HG02840 (cell line): Measurements from ENCODE around the gene MYLK.

ENCODE experiments used
- ATAC-seq: cut with Tn5 transposase; IDR thresholded peaks from one replicate; pipeline ENCODE4 v1.9.1; 2021; ENCODE audit warnings: mild to moderate bottlenecking, moderate library complexity, moderate number of reproducible peaks; ENCODE audit not compliant: unreplicated experiment, low FRiP score

The MYLK gene

DNA sequence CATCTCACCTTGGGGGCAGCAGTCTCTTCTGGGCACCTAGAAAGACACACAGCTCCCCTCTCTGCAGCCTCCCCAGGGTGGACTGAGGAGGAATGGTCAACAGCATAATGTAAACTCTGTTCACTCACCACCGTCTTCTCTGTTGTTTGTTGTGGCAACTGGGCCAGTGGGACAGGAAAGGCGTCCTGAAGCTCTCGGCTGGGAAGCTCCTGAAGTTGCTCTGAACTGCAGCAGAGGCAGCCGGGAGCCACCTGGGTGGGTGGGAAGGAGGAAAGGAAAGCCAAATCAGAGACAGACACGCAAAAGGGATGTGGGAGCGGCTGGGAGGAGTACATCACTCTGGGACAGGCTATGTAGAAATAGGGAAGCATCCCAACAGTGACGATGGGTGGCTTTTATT is 52.7 kb downstream of the MYLK start:
- ATAC-seq, result no peak

DNA sequence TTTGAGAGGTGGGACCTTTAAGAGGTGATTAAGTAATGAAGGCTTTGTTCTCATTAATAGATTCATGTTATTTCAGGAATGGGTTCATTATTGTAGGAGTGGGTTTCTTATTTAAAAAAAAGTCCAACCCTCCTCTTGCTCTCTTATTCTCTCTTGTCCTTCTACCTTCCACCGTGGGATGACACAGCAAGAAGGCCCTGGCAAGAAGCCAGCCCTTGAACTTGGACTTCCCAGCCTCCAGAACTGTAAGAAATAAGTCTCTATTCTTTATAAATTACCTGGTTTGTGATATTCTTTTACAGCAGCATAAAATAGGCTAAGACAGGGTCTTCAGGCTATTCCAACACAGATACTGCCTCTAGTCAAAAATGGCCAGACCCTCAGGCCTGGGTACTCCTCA is 62.2 kb downstream of the MYLK start:
- ATAC-seq, result no peak

DNA sequence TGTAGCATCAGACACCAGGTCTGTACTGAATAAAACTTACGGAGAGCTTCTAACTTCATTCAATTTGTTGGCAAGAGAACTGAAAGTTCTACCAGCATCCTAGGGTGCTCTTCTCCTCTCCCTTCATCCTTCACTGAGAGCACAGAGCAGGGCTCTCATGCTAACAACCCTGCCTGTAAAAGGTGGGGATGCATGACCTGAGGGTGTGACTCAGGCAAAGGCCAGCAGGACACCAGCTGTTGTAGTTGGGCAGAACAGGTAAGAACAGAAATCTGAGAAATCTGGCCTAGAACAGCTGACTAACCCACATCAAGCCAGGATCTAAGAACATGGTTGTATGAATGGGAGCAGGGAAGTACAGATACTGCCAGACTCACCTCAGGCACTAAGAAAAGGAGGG is 64.2 kb downstream of the MYLK start:
- no peak for ATAC-seq

DNA sequence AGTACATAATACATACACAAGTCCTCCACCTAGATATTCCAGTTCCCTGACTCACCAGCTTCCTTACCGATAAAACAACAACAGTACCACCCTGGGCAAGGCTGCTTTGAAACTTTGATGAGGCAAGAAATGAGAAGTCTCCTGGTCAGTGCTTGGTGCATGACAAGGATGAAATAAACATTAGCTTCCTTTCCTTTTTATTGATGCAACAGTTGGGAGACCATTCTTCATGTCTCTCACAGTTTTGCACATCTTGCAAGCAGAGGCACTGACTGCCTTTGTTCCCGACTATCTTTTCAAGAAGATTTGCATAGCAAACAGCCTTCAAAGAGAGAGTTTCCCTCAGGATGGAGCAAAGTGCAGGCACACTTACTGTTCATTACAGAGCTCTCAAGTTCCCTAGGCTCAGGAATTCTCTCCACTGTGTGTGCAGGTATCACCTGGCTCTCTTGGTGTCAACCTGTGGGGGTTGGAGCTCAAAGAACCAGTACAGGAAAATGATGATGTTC is 65.2 kb downstream of the MYLK start:
- ATAC-seq, result no peak

DNA sequence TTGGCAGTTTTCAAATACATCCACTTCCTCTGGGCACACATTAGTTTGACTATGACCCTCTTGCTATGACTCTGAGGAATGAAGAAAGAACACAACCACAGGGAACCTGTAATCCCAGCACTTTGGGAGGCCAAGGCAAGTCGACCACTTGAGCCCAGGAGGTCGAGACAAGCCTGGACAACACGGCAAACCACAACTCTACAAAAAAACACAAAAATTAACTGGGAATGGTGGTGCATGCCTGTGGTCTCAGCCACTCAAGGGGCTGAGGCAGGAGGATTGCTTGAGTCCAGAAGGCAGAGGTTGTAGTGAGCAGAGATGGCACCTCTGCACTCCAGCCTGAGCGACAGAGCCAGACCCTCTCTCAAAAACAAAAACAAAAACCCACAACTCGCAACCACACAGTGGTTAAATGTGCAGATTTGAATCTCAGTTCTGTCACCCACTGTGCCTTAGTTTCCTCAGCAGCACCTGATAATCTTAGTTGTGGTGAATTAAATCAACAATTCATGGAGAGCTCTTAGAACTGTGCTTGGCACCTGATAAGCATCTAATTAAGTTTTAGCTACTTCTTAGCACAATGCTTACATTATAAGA is 65.7 kb downstream of the MYLK start:
- no peak for ATAC-seq

DNA sequence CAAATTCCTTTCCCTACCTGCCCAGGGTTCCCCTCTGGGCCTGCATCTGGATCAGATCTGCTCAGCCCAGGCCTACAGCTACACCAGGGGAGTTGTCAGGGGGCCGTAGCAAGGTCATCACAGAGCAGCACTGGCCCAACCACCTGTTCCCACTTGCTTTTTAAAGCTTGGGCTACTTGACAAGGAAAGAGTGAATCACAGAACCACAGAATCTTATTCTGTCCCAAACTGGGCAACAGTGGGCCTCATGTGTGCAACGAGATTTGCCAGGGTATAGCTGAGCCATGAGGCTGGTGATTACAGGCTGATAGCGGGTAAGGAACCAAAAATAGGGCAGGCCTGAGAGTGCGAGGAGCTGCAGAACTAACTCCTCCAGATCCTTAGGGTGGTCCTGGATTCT is 66.7 kb downstream of the MYLK start:
- no peak for ATAC-seq

DNA sequence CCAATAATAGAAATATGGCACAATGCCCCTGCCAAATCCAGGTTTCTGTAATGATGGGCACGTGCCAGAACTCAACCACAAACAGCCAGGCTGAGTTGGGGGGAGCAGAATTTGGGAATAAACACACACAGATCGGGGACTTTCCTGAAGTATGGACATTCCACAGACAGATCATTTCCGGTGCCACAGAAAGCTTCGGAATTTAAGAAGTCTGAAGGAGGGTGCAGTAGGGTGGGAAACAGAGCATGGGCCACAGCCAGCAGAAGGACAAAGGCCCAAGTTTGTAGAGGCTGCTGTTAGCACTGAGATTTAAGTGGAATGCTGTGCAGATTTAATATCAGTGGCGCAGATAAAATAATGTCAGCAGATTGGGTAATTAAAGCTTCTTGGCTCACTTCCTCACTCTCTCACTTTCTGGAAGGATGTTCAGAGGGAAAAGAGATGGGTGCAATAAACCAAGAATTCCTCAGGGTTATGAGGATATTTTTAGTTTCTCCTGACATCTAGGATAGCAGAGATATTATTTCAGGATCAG is 67.4 kb downstream of the MYLK start:
- ATAC-seq, result no peak

DNA sequence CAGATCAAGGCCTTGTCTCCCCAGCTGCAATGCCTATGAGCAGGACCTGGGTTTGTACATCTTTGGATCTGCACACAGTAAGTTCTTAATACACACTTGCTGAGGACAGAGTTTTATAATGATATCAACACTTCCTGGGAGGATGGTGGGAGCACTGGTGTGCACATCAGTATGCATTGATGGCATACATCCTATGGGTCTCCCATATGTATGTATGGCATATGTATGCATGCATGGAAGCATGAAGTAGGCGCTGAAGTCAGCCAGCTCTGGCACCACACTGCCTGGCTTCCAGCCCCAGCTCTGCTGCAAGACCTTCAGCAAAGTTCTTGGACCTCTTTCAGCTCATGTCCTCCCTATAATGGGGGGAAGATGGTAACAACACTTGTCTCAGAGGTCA is 68.2 kb downstream of the MYLK start:
- no peak for ATAC-seq

DNA sequence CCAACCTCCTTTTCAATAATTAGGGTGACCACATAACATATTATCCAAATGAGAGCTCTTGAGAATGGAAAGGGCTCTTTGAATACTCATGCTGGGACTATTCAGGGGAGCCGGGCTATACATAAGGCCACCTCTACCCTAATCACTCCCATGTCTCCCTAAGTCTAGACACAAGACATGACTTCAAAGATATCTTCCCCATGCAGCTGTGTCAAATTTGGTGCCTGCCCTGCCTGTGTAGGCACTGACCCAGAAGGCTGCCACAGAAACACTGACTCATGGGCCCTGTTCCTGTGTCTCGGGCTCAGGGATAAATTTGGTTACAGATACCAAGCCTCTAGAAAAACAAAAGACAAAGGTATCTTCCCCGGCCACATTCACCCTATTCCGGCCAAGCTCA is 70.3 kb downstream of the MYLK start:
- no peak for ATAC-seq

DNA sequence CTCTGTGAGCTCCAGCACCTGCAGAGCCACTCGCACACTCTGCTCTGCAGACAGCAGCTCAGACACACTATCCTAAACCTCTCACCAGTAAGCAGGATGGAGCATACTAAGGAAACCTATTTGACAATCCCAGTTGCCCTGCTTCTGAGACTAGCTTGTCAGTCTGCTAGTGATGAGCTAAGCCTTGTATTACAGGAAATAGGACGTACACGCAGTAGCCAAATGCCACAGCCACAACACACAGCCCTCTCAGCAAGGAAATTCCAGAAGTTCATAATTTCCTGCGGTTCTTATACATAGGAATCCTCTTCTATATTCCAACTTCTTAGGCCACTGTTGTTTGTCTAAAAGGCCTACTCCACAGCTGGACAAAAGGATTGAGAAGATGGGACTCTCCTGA is 74.5 kb downstream of the MYLK start:
- ATAC-seq, result no peak

DNA sequence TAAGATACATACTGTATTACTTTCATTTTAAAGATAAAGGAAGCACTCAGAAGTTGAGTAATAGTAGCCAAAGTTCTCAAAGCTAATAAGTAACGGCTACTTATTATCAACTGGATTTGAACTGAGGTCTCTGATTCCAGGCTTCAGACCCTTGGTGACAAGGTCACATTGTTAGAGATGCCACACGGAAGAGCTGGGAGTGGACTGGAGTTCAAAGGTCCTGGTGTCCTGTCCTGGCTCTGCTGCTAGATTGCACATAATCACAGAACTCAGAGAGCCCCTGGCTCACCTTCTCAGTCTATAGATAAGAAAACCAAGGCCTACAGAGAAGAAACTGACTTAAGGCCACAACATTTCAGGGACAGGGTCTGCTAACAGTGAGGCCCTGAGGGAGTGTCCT is 75.3 kb downstream of the MYLK start:
- no peak for ATAC-seq

DNA sequence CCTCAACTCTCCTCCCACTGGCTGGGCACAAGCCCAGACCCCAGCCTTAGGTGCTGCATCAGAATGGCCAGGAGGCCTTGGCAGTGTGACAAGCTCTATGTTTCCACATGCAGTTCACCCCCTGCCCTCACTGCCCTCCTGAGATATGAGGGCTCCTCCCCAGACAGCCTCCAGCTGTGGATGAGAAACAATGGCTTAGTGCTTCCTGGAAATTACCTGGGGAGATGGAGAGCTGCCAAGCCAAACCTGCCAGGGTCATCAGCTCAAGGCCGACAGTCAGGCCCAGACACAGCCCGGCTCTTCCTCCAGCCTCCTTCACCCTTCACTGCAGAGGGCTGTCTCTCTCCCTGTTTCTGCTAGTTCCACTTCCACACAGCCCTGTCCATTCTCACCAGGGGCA is 76.3 kb downstream of the MYLK start:
- no peak for ATAC-seq

DNA sequence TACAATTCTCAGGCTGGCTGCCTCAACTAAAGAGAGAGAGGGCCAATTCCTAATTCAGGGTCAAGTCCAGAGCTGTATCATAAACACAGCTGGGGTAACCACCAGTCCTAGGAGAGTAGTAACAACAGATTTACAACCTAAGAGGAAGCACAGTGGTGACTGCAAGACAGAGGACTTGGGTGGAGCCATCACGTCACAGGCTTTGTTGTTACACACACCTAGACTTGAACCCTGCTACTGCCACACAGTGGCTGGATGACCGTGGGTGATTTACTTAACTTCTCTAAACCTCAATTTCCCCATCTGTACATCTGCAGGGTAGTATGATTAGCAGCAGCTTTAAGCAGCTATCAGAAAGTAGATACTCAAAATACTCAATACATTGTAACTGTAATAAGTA is 78.6 kb downstream of the MYLK start:
- no peak for ATAC-seq

DNA sequence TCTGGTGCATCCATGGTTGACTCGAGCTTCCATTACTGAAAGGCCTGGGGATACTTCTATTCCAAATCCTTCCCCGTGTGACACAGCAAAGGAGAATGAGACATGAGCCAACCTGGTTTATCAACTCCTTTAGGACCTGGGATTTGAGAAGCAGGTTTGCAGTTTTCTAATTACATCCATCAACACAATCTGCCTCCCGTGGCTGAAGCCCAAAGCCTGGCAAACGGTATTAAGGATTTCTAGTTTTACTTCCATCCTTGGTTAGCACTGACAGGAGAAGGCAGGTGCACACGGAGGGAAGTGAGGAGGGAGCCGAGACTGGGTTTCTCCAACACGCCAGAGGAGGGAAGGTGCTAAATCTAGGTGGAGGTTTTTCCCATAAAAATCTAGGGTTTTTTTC is 79.0 kb downstream of the MYLK start:
- no peak for ATAC-seq

DNA sequence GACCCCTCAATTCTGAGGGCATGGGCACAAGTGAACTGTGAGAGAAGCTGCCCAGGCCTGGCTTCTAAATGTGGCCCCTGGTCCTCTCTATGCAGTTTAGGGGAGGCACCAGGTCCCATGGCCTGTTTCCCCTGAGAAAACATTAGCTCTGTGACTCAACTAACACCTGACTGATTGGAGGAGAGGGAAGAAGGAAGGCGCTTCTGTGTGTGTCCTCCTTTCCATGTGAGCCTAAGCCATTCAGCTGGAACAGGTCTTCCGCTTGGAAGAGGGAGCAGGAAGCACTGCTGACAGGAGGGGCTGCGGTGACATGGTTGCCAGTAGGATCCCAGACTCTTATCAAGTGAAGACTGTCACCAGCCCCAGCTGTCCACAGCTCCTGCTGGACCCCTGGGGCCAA is 79.5 kb downstream of the MYLK start:
- ATAC-seq, result no peak

DNA sequence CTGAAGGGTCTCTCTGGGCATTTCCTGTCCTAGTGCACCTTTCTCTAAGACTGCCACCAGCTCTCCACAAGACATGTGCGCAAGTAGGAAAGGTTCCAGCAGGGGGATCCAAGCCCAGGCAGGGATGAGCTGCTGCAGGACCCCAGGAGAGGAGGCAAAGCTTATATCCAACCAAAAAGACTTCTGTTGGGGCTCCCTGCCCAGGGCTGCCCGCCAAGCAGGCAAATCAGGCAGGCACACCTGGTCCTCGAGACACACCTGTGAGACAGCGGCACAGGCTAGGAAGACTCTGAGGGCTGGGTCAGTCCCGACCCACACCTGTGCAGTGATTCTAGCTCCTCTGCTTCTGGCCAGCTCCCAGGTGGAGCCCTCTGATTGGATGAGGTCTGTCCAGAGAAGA is 80.6 kb downstream of the MYLK start:
- ATAC-seq, result no peak

DNA sequence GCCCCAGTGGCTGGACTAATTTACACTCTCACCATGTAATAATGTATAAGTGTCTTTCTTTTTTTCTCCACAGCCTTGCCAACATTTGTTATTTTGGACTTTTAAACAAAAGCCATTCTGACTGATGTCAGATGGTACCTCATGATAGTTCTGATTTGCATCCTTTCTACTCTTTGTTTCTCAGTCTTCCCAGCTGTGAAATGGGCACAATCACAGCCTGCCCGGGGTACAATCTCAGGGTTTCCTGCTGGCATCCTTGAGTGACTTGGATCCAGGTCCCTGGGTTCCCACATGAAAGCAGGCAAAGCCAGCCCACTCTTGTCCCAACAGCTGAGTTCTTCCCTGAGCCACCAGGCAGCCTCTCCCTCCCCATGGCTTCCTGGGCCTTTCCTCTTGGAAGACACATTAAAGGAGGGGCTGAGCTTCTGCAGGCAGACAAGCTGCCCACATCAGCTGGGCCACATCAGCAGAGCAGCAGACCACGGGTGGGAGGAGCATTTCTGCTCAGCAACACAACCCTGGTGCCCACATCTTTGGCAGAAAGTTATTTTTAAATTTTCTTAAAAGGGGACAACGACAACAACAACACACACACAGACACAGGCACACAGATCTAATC is 82.0 kb downstream of the MYLK start:
- no peak for ATAC-seq

DNA sequence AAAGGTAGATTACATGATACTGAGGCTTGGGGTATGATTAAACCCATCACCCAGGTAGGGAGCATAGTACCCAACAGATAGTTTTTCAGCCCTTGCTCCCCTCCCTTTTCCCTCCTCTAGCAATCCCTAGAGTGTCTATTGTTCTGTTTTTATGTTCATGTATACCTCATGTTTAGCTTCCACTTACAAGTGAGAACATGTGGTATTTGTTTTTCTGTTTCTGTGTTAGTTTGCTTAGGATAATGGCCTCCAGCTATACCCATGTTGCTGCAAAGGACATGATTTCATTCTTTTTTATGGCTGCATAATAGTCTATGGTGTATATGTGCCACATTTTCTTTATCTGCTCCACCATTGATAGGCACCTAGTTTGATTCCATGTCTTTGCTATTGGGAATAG is 82.7 kb downstream of the MYLK start:
- no peak for ATAC-seq

DNA sequence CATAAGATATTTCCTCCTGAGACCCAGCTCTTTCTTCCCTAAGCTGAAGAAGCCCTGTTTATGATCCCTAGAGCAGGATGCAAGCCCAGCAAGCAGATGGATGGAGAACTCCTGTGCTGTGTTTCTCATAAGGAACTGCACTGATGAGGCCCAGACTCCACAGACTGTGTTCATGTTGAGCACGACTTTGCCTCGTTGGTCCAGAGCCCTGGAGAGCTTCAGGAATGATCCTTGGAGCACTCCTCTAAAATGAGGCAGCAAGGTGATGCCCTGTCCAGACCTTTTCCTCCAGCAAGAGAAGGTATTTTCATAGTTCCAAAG is 83.8 kb downstream of the MYLK start:
- no peak for ATAC-seq

DNA sequence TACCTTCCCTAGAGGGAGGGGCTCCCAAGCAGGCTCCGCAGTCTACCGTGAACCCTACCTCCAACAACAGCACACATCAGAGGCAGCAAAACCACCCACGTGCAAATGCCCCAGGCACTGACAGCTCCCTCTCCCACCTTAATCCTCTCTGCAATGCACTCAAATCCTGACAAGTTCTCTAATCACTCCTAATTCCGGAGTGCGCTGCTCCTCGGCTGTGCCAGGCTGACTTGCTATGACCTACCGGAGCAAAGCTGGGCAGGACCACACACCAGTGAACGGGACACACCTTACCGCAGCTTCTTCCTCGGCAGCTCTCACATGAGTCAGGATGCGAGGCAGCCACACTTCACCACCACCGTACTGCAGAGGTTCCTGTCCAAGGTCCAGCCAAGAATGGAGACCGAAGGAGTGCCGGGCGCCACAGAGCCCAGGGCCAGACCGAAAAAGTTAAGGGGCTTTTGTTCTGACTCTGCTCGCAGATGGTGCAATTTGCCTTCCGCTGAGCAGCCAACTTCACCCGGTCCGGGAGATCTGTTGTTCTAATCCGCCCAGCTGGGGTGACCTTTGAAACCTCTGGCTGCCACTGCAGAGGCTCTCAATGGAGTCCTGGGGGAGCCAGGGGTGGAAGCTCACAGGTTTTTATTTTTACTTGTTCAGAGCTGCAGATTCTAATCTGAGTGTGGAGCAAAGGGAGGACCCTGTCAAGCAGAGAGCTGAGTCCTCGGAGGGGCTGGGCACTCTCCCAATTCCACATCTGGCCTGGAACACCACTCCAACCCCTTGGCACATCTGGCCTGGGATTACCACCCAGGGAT is 84.4 kb downstream of the MYLK start:
- ATAC-seq, result no peak

DNA sequence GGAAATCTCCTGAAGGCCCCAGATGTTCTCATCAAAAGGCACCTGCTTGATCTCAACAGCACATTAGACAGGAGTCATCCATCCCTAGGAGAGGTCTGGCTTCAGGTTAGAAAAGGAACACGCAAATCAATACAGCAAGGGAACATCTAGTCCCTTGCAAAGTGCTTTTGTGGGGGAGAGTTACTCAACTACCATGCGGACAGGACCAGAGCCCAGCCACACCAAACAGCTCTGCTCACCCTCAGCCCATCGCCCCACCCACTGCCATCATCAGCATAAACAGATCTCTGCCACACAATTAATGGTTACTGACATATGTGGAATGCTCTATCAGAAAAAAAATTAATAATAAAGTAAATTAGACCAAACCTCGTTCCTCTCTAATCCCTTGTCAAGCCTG is 85.6 kb downstream of the MYLK start:
- no peak for ATAC-seq
